ENCODE measurements around the gene NFIX. TPM values are rescaled to one million over a fixed set of nuclear protein-coding genes. Genes with fewer than 3 reads are reported as not detected.

NFIX gene
- total and polyA plus RNA-seq, 2 of the 13 experiments (the other 11 are each of a cell fraction or from before 2014, with no cell fraction given), result 3.4 to 5.4 TPM

- no peak for TF ChIP-seq NR0B2 (CRISPR knock-in tag; IDR thresholded peaks at IDR 0.05)
- no peak for TF ChIP-seq RBAK (CRISPR knock-in tag; IDR thresholded peaks at IDR 0.05)
- no peak for TF ChIP-seq PPARG (CRISPR knock-in tag; conservative IDR thresholded peaks at IDR 0.05)
- TF ChIP-seq RBM39 (IDR thresholded peaks at IDR 0.05; ENCODE audit: low read depth, low read length, poor library complexity, severe bottlenecking), result no peak
- TF ChIP-seq FLYWCH1 (CRISPR knock-in tag; IDR thresholded peaks at IDR 0.05), result no peak
Observed at GRCh38 chr19:13134626-13135025, 139.4 kb downstream of the NFIX start (continued).

GRCh38 chr19:13135068-13136062, 140.1 kb downstream of the NFIX start:
- H3K4me3 ChIP-seq (replicated peaks in 1 of 3; ENCODE audit: insufficient read depth in 1 of 3, low read depth in 2 of 3, low read length in 3 of 3), result no peak overlapping the region
- H3K9me3 ChIP-seq (ENCODE audit: low read length), result no peaks in the 10 kb centered on the region
- POLR2A ChIA-PET, result no interaction called here
- no peaks in the 10 kb centered on the region for H3K27me3 ChIP-seq (ENCODE audit: control insufficient read depth in 1 of 2, insufficient read depth in 2 of 2, low read length in 2 of 2)
- in situ Hi-C loops (cut with HindIII; ENCODE audit: extremely low pct_ligation_motif_present, low pct_unique_long_range_greater_than_20kb), result no loop called here
- ATAC-seq (no peak), FAIRE-seq (no peak), DNase-seq (ENCODE audit: low spot score) (no peak)
- 99% methylated on average over 36 of the region's 60 CpGs for whole genome bisulfite sequencing (ENCODE audit: low lambda C conversion rate)
- peaks cover 29% of the 10 kb centered on the region for H3K79me2 ChIP-seq (ENCODE audit: insufficient read depth, low read length)
- no peak overlapping the region for H3K27ac ChIP-seq (ENCODE audit: extremely low read length, insufficient read depth, low read length)
- no TSS peak for BruUV-seq (replicated peaks)
- intact Hi-C loops (cut with micrococcal nuclease; ENCODE audit: unreplicated experiment), result no loop called here
- peaks cover 26 to 60% of the 10 kb centered on the region in 2 experiments; a peak in 4 of 5 replicates for H3K36me3 ChIP-seq (replicated peaks in 1 of 2; ENCODE audit: control insufficient read depth in 1 of 2, insufficient read depth in 2 of 2, low read length in 2 of 2)
- TF ChIP-seq SKI (IDR thresholded peaks at IDR 0.05; ENCODE audit: partially characterized antibody) (no peak), AGO2 (optimal IDR thresholded peaks at IDR 0.05; ENCODE audit: low read depth, low read length) (peak; percentile 54), ZNF292 (CRISPR knock-in tag; IDR thresholded peaks at IDR 0.05; ENCODE audit: borderline replicate concordance, low read depth) (no peak), HNRNPLL (IDR thresholded peaks at IDR 0.05; ENCODE audit: low read depth, low read length, poor library complexity, severe bottlenecking) (peak; percentile 3), PBX3 (CRISPR knock-in tag; IDR thresholded peaks at IDR 0.05; ENCODE audit: borderline replicate concordance) (no peak)
- H2AFZ ChIP-seq (ENCODE audit: low read length), result no peak overlapping the region
- H3K4me1 ChIP-seq (ENCODE audit: insufficient read depth, low read length), result peaks cover 8% of the 10 kb centered on the region; the same call in 1 of the 2 replicates
- H3K4me2 ChIP-seq (ENCODE audit: low read depth, low read length), result no peak overlapping the region
- CTCF ChIA-PET (ENCODE audit: low intra/inter-chr PET ratio, low total read pairs), result no interaction called here
- H3K9ac ChIP-seq (ENCODE audit: insufficient read depth, low read depth, low read length), result no peak overlapping the region
- no peaks in the 10 kb centered on the region; the same call in 1 of the 2 replicates for H4K20me1 ChIP-seq (ENCODE audit: insufficient read depth, low read length)
